Spleen (tissue), 11 donors: ENCODE measurements around the gene LSM11. TPM values are rescaled to one million over a fixed set of nuclear protein-coding genes. Genes with fewer than 3 reads are reported as not detected.
"Not testable (repeated sequence)": the region's sequence is repeated elsewhere in the genome, so short reads cannot be mapped to it uniquely, and the experiment has no call there.

Source experiments
- DNase-seq: peaks from one replicate; pipeline ENCODE4 v3.0.0-alpha.2; 2020
- H3K27ac ChIP-seq, 8 donors: fragments of 200-600 bp; sonication (generic) in 7 of 8; 1 replicate in 4 of 8; 2 replicates in 4 of 8; pipeline versions ENCODE4 v1.5.0 to v1.8.0; 2016 to 2021; ENCODE audit warnings: inconsistent platforms in 4 of 8, mild to moderate bottlenecking in 4 of 8, moderate library complexity in 1 of 8
- H3K27me3 ChIP-seq, 7 donors: fragments of 200-600 bp; sonication (generic) in 6 of 7; replicated peaks in 1 of 7; 1 replicate in 4 of 7; 2 replicates in 3 of 7; pipeline versions ENCODE4 v1.5.0 to v1.8.0; 2016 to 2021; ENCODE audit warnings: inconsistent platforms in 3 of 7, mild to moderate bottlenecking in 1 of 7
- H3K36me3 ChIP-seq, 6 donors: fragments of 200-600 bp; sonication (generic) in 5 of 6; 1 replicate in 4 of 6; 2 replicates in 2 of 6; pipeline versions ENCODE4 v1.5.0 to v1.8.0; 2016 to 2021; ENCODE audit warnings: inconsistent platforms in 2 of 6
- H3K4me1 ChIP-seq, 6 donors: fragments of 200-600 bp; sonication (generic) in 5 of 6; 1 replicate in 3 of 6; 2 replicates in 3 of 6; pipeline versions ENCODE4 v1.5.0 to v1.8.0; 2016 to 2021; ENCODE audit warnings: inconsistent platforms in 3 of 6
- H3K4me3 ChIP-seq, 8 donors: fragments of 200-600 bp; sonication (generic) in 7 of 8; 1 replicate in 4 of 8; 2 replicates in 4 of 8; pipeline versions ENCODE4 v1.5.0 to v1.8.0; 2016 to 2021; ENCODE audit warnings: inconsistent platforms in 4 of 8, mild to moderate bottlenecking in 4 of 8, moderate library complexity in 2 of 8
- H3K9me3 ChIP-seq, 8 donors: fragments of 200-600 bp; sonication (generic) in 7 of 8; 1 replicate in 4 of 8; 2 replicates in 4 of 8; pipeline versions ENCODE4 v1.5.0 to v1.8.0; 2016 to 2021; ENCODE audit warnings: inconsistent platforms in 4 of 8
- CTCF ChIP-seq, 11 experiments: fragments of 200-600 bp in 7 of 11; fragments of 450-650 bp in 4 of 11; sonication (generic) in 4 of 11; IDR thresholded peaks in 8 of 11; conservative IDR thresholded peaks in 3 of 11; 1 replicate in 7 of 11; 2 replicates in 4 of 11; pipeline versions ENCODE4 v1.4.0 to v1.8.0; 2016 to 2021; ENCODE audit warnings: antibody characterized with exemption in 11 of 11, inconsistent platforms in 4 of 11, mild to moderate bottlenecking in 1 of 11
- POLR2A ChIP-seq, 3 donors: fragments of 450-650 bp; IDR thresholded peaks; one replicate each; pipeline ENCODE4 v1.5.1; 2017; ENCODE audit warnings: antibody characterized with exemption in 3 of 3, mild to moderate bottlenecking in 1 of 3
- POLR2AphosphoS5 ChIP-seq, 3 donors: sonication (generic); formaldehyde crosslinking; IDR thresholded peaks; one replicate each; pipeline ENCODE4 v1.5.1; 2017; ENCODE audit warnings: antibody characterized with exemption in 3 of 3
- WGBS, 5 donors: extraction: QIAGEN DNeasy Blood & Tissue Kit in 3 of 5; methylation state at CpG; one replicate each; pipeline versions ENCODE4 v1.1.5 to v1.1.7; 2013 to 2018; 5-methylcytosine and 5-hydroxymethylcytosine counted together
- intact Hi-C: fragments of 100-400 bp; cut with DNase I; formaldehyde crosslinking; loops from one replicate; pipeline ENCODE4 v1.15.0; 2023; ENCODE audit warnings: low total_unique reads
- polyA plus RNA-seq, 3 donors: library from polyadenylated mRNA; stranded (reverse); fragments of 200-250 nt; gene quantifications; one replicate each; pipeline ENCODE4 v1.2.1, GENCODE V29; 2013
- total RNA-seq, 7 donors: library from RNA; depleted of rRNA in 3 of 7; stranded (reverse); fragments of >200 nt in 3 of 7; fragmentation: NEBNext Ultra II Directional in 4 of 7; extraction: Animal tissue kit (Norgen Biotek cat#: 25700) in 4 of 7; gene quantifications; one replicate each; pipeline versions ENCODE4 v1.1.0 to v1.2.1, GENCODE V29; 2016 to 2021
- donor health status: healthy with polysubstance abuse.
- donor health status: DM: no; HTN: no; CAD: no; lungs with moderate emphysema.
- donor health status: DM: no; HTN: no; CAD: no.
- donor health status: Bipolar disorder and iron deficiency.
- donor health status: healthy.
- donor health status: DM: no; HTN: no; CAD: no.
- donor health status: DM: yes; HTN: yes; CAD: no.

LSM11 gene
- total and polyA plus RNA-seq, 10 donors = 1.2 to 4.6 (median 3.2) TPM

- Histone ChIP-seq H3K27ac (no peak overlapping the region), H3K36me3 (no peaks in the 10 kb centered on the region), H3K4me3 (no peak overlapping the region), H3K9me3 (no peaks in the 10 kb centered on the region), H3K4me1 (peaks cover 0 to 24% (median 12%) of the 10 kb centered on the region in 6 donors), H3K27me3 (no peaks in the 10 kb centered on the region)
- WGBS, 5 donors = 91 to 97% (median 93%) methylated on average over 3 to 6 of the region's 6 CpGs
- TF ChIP-seq POLR2A (IDR thresholded peaks at IDR 0.05) (no peak), POLR2AphosphoS5 (IDR thresholded peaks at IDR 0.05) (no peak), CTCF (IDR thresholded peaks at IDR 0.05 in 8 of 11, conservative IDR thresholded peaks at IDR 0.05 in 3 of 11) (no peak)
- DNase-seq = no peak
- intact Hi-C loops = no loop called here
These were observed 22.4 kb upstream of the LSM11 start for GRCh38 chr5:157721159-157721558.

GRCh38 chr5:157722895-157723294 is 20.6 kb upstream of the LSM11 start:
- 89 to 98% (median 93%) methylated on average over 2 of the region's 2 CpGs for WGBS, 5 donors
- intact Hi-C loops = not testable (repeated sequence)

GRCh38 chr5:157726607-157727006 is 16.9 kb upstream of the LSM11 start:
- H3K9me3 ChIP-seq, H3K36me3 ChIP-seq, H3K27me3 ChIP-seq, intact Hi-C loops, H3K4me3 ChIP-seq, DNase-seq, H3K27ac ChIP-seq: not testable (repeated sequence)
- 79 to 100% (median 91%) methylated on average over 2 of the region's 2 CpGs for WGBS, 5 donors
- peaks cover 4 to 21% (median 13%) of the 10 kb centered on the region in 6 donors for H3K4me1 ChIP-seq

More at GRCh38 chr5:157722895-157723294, 20.6 kb upstream of the LSM11 start:
- H3K27ac ChIP-seq, H3K27me3 ChIP-seq, H3K4me3 ChIP-seq, H3K9me3 ChIP-seq, DNase-seq, H3K36me3 ChIP-seq: not testable (repeated sequence)
- peaks cover 0 to 14% (median 10%) of the 10 kb centered on the region in 6 donors for H3K4me1 ChIP-seq

DNA sequence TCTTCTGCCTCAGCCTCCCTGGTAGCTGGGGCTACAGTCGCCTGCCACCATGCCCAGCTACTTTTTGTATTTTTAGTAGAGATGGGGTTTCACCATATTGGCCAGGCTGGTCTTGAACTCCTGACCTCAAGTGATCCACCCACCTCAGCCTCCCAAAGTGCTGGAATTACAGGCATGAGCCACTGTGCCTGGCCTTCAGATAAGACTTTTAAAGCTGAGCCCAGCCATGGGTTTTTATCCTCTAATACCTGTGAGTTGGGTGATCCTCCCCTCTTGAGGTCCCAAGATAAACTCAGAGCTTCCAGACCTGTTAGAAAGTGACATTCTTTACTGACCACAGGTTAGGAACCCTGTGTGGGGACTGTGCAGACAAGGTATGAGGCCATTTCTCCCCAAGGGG is 15.7 kb upstream of the LSM11 start:
- H3K9me3 ChIP-seq, H3K27ac ChIP-seq, H3K36me3 ChIP-seq, intact Hi-C loops, H3K27me3 ChIP-seq, H3K4me3 ChIP-seq, DNase-seq: not testable (repeated sequence)
- H3K4me1 ChIP-seq = peaks cover 8 to 33% (median 21%) of the 10 kb centered on the region in 6 donors
- 89 to 97% (median 92%) methylated on average over 1 of the region's 1 CpG for WGBS, 5 donors

DNA sequence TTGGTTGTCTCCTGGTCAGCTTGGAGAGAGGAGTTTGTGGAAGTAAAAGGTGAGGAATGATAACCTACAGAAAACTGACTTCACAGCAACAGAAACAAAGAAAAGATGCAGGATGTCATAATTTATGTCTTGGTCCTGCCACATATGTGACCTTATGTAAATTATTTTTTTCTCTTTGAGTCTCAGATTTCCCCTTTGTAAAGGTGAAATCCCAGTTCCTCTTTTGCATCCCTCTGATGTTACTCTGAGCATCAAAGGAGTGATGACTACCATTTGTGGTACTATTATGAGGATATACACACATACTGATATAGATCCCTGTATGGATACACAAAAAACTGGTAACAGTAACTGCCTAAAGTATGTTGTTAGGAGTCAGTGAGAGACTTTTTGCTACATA is 13.7 kb upstream of the LSM11 start:
- intact Hi-C loops = no loop called here
- TF ChIP-seq POLR2A (IDR thresholded peaks at IDR 0.05) = no peak
- TF ChIP-seq POLR2AphosphoS5 (IDR thresholded peaks at IDR 0.05) = no peak
- TF ChIP-seq CTCF (IDR thresholded peaks at IDR 0.05 in 8 of 11, conservative IDR thresholded peaks at IDR 0.05 in 3 of 11) = no peak

GRCh38 chr5:157730900-157731271 is 12.6 kb upstream of the LSM11 start:
- H3K27me3 ChIP-seq = no peaks in the 10 kb centered on the region
- WGBS, 5 donors = 17 to 21% (median 18%) methylated on average over 5 of the region's 5 CpGs
- no peaks in the 10 kb centered on the region for H3K9me3 ChIP-seq
- TF ChIP-seq POLR2A (IDR thresholded peaks at IDR 0.05) (no peak), POLR2AphosphoS5 (IDR thresholded peaks at IDR 0.05) (no peak), CTCF (IDR thresholded peaks at IDR 0.05 in 8 of 11, conservative IDR thresholded peaks at IDR 0.05 in 3 of 11) (no peak)
- intact Hi-C loops = no loop called here
- peak overlapping the region; percentile 76 to 95 (median 94) for H3K27ac ChIP-seq
- DNase-seq = no peak
- peak overlapping the region; percentile 67 to 89 (median 76) for H3K4me3 ChIP-seq
- peaks cover 8 to 33% (median 21%) of the 10 kb centered on the region in 6 donors for H3K4me1 ChIP-seq
- peaks cover 0 to 33% (median 17%) of the 10 kb centered on the region in 6 donors for H3K36me3 ChIP-seq

More for the DNA sequence above, 13.7 kb upstream of the LSM11 start:
- H3K27me3 ChIP-seq = no peaks in the 10 kb centered on the region
- H3K27ac ChIP-seq = peak overlapping the region in 7 of 8 donors; percentile 4 to 95 (median 46)
- no peaks in the 10 kb centered on the region for H3K9me3 ChIP-seq
- H3K4me3 ChIP-seq = no peak overlapping the region
- peaks cover 8 to 33% (median 21%) of the 10 kb centered on the region in 6 donors for H3K4me1 ChIP-seq
- no peak for DNase-seq
- H3K36me3 ChIP-seq = peaks cover 0 to 23% (median 12%) of the 10 kb centered on the region in 6 donors
